GM13977 (cell line): ENCODE results near the gene RASSF1.

ENCODE experiments used
- DNase-seq: peaks from one replicate; pipeline ENCODE4 v3.0.0; 2012; ENCODE audit warnings: low spot score
- in situ Hi-C: fragments of 300-500 bp; cut with MboI; formaldehyde crosslinking; loops from one replicate; pipeline ENCODE4 v1.12.0; 2022; ENCODE audit warnings: low sequenced_read_pairs, low pct_unique_long_range_greater_than_20kb, mixed read lengths, inconsistent platforms; ENCODE audit not compliant: unreplicated experiment
- TF ChIP-seq, protein P1 (sequence below): IDR thresholded peaks from 2 replicates; pipeline ENCODE4 v1.5.1; 2012; ENCODE audit warnings: mild to moderate bottlenecking, control low read depth; ENCODE audit not compliant: insufficient read depth; ENCODE audit errors: extremely low read depth, missing control alignments

The RASSF1 gene, protein sequence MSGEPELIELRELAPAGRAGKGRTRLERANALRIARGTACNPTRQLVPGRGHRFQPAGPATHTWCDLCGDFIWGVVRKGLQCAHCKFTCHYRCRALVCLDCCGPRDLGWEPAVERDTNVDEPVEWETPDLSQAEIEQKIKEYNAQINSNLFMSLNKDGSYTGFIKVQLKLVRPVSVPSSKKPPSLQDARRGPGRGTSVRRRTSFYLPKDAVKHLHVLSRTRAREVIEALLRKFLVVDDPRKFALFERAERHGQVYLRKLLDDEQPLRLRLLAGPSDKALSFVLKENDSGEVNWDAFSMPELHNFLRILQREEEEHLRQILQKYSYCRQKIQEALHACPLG

GRCh38 chr3:50340448-50341329 is at the start of gene RASSF1:
RASSF1 (minus strand) TSS chr3:50340836; CDS start chr3:50340805, 31 bp downstream.
- peak; percentile 84 for DNase-seq
- TF ChIP-seq, protein P1, sequence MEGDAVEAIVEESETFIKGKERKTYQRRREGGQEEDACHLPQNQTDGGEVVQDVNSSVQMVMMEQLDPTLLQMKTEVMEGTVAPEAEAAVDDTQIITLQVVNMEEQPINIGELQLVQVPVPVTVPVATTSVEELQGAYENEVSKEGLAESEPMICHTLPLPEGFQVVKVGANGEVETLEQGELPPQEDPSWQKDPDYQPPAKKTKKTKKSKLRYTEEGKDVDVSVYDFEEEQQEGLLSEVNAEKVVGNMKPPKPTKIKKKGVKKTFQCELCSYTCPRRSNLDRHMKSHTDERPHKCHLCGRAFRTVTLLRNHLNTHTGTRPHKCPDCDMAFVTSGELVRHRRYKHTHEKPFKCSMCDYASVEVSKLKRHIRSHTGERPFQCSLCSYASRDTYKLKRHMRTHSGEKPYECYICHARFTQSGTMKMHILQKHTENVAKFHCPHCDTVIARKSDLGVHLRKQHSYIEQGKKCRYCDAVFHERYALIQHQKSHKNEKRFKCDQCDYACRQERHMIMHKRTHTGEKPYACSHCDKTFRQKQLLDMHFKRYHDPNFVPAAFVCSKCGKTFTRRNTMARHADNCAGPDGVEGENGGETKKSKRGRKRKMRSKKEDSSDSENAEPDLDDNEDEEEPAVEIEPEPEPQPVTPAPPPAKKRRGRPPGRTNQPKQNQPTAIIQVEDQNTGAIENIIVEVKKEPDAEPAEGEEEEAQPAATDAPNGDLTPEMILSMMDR, result no peak
- in situ Hi-C loops, result loop anchor here (10.0 kb wide), 1 partner anchor 214 kb away; no protein-coding TSS in a partner anchor

- TF ChIP-seq, protein P1, result no peak
- in situ Hi-C loops, result no loop called here
- no peak for DNase-seq
Measured at GRCh38 chr3:50389414-50389767, 48.8 kb upstream of the RASSF1 start.

DNA sequence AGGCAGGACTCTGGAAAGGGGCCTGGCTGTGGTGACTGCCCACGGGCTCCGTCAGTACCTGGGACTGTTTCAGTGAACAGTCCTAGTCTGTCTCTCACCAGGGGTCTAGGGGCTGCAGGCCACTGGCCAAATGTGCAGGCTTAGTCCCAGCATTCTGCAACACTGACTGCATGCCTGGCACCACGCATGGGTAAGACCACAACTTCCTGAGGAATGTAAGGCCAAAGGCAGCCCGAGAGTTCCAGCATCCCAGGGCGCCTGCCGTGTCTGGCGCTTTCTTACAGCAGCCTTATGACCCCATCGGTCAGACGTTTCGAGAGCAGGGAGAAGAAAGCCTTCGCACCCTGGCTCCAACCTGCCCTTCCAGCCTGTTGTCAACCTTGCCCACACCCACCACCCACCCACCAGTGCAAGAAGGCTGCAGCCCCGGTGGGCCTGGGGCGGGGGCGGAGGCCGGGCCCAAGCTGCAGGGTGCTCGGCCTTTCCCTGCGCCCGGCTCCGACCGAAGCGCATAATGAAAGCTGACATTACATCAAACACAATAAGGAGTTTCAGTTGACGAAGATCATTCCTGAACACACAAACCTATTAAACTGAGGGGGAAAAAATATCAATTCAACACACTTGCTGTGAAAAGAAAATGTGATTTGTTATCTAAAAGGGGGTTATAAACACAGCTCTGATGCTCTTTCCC is 48.2 kb upstream of the RASSF1 start:
- no peak for DNase-seq
- TF ChIP-seq, protein P1, result no peak
- in situ Hi-C loops, result no loop called here

GRCh38 chr3:50388016-50388719 is 47.5 kb upstream of the RASSF1 start:
- DNase-seq, result no peak
- in situ Hi-C loops, result no loop called here
- TF ChIP-seq, protein P1, result peak; percentile 26

- DNase-seq, result no peak
- TF ChIP-seq, protein P1, result no peak
- in situ Hi-C loops, result no loop called here
Measured at GRCh38 chr3:50385754-50386153, 45.1 kb upstream of the RASSF1 start.

DNA sequence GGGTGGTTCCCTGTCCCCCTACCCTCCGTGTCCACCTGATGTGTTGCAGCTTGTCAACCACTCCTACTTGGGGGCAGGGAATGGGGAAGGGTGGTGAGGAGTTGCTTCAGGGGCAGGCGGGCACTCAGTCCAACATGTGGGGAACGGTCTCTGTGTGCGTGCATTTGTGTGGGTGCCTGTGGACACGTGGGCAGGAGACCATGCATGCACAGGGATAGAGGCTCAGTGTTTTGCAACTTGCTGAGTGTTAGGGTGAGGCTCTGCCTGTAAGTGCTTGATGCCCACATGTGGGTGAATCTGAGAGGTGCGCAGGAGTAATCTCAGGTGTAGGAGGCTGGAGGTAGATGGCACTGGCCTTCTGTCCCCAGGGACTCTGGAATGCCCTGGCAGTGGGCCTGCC is 43.1 kb upstream of the RASSF1 start:
- in situ Hi-C loops, result no loop called here
- TF ChIP-seq, protein P1, result no peak
- DNase-seq, result no peak
